ENCODE results near the gene EML1.
A peak's percentile ranks its signal among the peaks of the same experiment; 100 is the strongest.

The EML1 gene

GRCh38 chr14:99892406-99892805 lies 99.2 kb downstream of the EML1 start:
- no peak overlapping the region for H3K4me3 ChIP-seq (ENCODE audit: low read length)
- no peak for TF ChIP-seq CTCF (IDR thresholded peaks at IDR 0.05; ENCODE audit: insufficient read depth, low read depth, low read length, missing control alignments)
- DNase-seq (ENCODE audit: low read depth) = no peak

- TF ChIP-seq CTCF (IDR thresholded peaks at IDR 0.05; ENCODE audit: insufficient read depth, low read depth, low read length, missing control alignments) = no peak
- H3K4me3 ChIP-seq (ENCODE audit: low read length) = no peak overlapping the region
- DNase-seq (ENCODE audit: low read depth) = no peak
These were observed 103.1 kb downstream of the EML1 start for GRCh38 chr14:99896361-99896760.

GRCh38 chr14:99899578-99900178 lies 106.5 kb downstream of the EML1 start:
- DNase-seq (ENCODE audit: low read depth) = peak; percentile 32
- TF ChIP-seq CTCF (IDR thresholded peaks at IDR 0.05; ENCODE audit: insufficient read depth, low read depth, low read length, missing control alignments) = peak; percentile 31
- H3K4me3 ChIP-seq (ENCODE audit: low read length) = no peak overlapping the region

- no peak for TF ChIP-seq CTCF (IDR thresholded peaks at IDR 0.05; ENCODE audit: insufficient read depth, low read depth, low read length, missing control alignments)
- no peak overlapping the region for H3K4me3 ChIP-seq (ENCODE audit: low read length)
- DNase-seq (ENCODE audit: low read depth) = no peak
These were observed 109.7 kb downstream of the EML1 start for GRCh38 chr14:99902925-99903324.

- no peak for TF ChIP-seq CTCF (IDR thresholded peaks at IDR 0.05; ENCODE audit: insufficient read depth, low read depth, low read length, missing control alignments)
- no peak for DNase-seq (ENCODE audit: low read depth)
- no peak overlapping the region for H3K4me3 ChIP-seq (ENCODE audit: low read length)
These were observed 111.3 kb downstream of the EML1 start for GRCh38 chr14:99904506-99904905.

- TF ChIP-seq CTCF (IDR thresholded peaks at IDR 0.05; ENCODE audit: insufficient read depth, low read depth, low read length, missing control alignments) = no peak
- no peak overlapping the region for H3K4me3 ChIP-seq (ENCODE audit: low read length)
- DNase-seq (ENCODE audit: low read depth) = no peak
These were observed 111.9 kb downstream of the EML1 start for GRCh38 chr14:99905121-99905520.
